22Rv1 (cell line): ENCODE data around the gene PWWP2A.

Source experiments
- ZFX ChIP-seq: fragments of 450-650 bp; IDR thresholded peaks from 2 replicates; pipeline ENCODE4 v1.6.1; 2017; ENCODE audit warnings: antibody characterized with exemption, borderline replicate concordance
- TF ChIP-seq, protein P1 (sequence below): fragments of 450-650 bp; IDR thresholded peaks from 2 replicates; pipeline ENCODE4 v1.5.1; 2017; ENCODE audit warnings: mild to moderate bottlenecking

DNA sequence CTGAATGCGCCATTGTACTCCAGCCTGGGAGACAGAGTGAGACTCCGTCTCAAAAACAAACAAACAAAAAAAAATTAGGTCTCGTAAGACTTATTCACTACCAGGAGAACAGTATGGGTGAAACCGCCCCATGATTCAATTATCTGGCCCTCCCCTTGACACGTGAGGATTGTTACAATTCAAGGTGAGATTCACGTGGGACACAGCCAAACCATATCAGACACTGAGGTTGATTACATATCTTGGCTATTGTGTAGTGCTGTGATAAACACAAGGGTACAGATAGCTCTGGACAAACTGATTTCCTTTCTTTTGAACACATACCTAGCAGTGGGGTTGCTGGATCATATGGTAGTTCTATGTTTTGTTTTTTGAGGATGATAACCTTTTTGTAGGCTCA, 42.4 kb upstream of the PWWP2A start:
- TF ChIP-seq, protein P1, sequence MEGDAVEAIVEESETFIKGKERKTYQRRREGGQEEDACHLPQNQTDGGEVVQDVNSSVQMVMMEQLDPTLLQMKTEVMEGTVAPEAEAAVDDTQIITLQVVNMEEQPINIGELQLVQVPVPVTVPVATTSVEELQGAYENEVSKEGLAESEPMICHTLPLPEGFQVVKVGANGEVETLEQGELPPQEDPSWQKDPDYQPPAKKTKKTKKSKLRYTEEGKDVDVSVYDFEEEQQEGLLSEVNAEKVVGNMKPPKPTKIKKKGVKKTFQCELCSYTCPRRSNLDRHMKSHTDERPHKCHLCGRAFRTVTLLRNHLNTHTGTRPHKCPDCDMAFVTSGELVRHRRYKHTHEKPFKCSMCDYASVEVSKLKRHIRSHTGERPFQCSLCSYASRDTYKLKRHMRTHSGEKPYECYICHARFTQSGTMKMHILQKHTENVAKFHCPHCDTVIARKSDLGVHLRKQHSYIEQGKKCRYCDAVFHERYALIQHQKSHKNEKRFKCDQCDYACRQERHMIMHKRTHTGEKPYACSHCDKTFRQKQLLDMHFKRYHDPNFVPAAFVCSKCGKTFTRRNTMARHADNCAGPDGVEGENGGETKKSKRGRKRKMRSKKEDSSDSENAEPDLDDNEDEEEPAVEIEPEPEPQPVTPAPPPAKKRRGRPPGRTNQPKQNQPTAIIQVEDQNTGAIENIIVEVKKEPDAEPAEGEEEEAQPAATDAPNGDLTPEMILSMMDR: no peak
- no peak for TF ChIP-seq ZFX
